Stimulated activated CD4-positive, alpha-beta T cell treated with anti-CD3 and anti-CD28 coated beads, Interleukin-2, amount 100 ng/mL, for 24 hours (primary cell): ENCODE results near the gene ELL.

Experiments used
- DNase-seq, 2 donors: peaks; one replicate each; pipeline ENCODE4 v3.0.0-alpha.2; 2020

The ELL gene

DNA sequence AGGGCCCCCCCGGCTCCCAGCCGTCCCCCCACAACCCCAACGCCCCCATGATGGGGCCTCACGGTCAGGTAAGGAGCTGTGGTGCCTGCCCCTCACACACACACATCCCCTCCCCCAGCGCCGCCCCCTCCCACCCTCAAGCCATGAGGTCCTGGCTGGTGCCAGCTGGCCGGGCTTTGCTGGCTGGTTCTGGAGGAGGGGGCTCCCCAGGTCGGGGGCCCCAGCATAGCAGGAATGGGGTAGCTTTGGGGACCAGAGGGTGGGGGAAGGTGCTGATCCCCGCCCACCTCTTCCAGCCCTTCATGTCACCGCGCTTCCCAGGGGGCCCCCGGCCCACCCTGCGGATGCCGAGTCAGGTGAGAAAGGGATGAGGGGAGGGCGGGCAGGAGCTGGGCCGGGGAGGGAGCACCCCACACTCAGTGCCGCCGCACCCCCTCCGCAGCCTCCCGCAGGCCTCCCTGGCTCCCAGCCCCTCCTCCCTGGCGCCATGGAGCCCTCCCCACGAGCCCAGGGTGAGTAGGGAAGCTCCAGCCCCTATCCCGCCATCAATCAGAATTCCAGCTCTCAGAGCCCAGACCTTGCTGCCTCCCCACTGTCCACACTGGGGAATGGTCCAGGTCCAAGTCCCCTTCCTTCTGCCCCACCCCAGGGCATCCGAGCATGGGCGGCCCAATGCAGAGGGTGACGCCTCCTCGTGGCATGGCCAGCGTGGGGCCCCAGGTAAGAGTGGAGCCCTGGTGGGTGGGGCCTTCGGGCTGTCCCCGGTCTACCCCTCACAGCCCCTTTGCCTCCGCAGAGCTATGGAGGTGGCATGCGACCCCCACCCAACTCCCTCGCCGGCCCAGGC, 90.3 kb downstream of the ELL start:
- DNase-seq: no peak

DNA sequence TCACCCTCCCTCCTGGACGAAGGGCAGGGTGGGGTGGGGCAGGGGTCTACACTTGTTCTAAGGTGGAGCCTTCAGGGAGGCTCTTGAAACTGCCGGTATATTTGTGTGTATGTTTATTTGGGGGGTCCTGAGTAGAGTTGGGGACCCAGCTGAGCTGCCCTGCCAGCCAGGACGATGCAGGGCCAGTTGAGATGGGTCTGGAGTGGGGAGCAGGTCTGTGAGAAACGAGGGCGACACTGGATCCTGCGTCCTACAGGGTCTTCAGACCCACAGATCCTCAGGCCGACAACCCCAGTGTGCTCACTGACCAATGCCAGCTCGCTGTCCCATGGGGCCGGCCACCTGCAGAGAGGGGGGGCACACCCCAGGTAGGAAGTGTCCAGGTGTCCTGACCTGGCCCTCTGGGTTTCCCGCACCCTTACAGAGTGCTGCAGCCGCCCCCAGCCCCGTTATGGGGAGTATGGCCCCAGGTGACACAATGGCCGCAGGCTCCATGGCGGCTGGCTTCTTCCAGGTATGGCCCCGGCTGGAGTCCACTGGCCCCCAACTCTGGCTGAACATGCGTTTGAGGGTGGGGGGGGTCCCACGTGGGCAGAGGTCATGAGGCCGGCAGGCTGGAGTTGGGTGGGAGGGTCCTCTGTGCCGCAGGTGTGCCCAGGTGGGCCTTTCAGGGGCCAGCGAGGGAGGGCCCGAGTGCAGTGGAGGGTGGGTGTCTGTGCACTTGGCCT, 91.3 kb downstream of the ELL start:
- no peak for DNase-seq

DNA sequence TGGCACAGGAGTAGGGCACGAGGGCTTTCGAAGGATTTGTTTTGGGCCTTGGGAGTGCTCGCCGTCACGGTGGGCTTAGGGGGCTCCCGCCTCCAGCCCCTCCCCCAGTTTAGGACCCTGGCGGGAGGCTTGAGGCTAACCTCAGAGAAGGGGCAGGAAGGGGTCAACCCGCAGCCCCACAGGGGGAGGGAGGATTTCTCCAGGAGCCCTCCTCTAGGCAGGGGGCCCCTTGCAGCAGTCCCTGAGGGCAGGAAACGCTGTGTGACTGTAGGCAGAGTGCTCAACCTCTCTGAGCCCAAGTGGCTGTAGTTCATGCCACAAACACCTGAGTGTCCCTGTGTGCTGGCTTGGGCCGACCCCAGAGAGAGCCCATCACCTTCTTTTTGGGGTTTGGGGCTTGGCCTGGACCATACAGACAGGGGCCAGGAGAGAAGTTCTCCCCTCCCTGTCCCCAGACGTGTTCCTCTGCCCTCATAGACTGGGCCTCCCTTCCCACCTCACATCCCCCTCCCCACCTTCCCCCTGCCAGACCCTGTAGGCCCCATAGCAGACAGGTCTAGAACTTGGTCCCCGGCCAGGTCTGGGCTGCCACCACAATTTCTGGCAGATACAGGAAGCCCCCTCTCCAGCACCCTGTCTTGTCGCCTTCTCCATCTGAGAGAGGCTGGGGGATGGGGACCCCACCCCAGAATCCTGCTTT, 92.0 kb downstream of the ELL start:
- DNase-seq: no peak

DNA sequence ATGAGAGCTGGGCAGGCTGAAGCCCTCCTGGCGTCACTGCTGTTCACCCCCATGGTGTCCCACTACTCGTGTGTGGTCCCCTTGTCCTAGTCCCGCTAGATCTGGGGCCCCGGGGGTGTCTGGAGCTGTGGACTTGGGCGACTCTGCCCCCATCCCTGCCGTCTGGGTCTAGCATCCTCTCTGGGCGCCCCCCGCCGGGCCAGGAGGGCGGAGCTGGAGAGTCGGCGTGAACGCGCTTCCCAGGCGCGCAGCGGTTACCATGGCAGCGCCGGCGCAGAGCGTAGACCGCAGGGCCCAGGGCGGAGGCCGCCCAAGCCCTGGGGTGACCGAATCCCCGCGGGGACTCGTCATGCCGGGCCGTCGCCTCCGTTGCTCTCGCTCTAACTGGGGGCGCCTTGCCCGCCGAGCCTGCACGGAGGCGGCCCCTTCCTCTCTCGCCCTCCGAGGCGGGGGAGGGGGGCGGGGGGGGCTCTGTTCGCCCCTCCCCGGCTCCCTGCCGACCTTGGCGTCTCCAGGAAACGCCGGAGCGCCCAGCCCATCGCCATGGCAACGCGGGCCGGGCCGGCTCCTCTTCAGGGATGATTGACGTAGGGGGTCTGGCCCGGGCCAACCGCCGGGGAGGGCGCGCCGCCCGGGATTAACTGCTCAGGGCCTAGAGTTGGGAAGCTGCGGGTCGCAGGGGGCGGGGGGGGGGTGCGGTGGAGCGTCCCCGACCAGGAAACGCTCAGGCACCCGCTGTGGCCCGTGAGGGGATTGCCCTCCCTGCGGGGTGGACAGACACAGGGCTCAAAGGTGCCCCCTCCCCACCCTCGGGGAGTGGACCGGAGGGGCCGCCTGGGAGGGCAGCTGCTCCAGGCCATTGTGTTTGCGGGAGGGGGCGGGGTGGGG, 92.8 kb downstream of the ELL start:
- DNase-seq: peak; percentile 73 to 79

DNA sequence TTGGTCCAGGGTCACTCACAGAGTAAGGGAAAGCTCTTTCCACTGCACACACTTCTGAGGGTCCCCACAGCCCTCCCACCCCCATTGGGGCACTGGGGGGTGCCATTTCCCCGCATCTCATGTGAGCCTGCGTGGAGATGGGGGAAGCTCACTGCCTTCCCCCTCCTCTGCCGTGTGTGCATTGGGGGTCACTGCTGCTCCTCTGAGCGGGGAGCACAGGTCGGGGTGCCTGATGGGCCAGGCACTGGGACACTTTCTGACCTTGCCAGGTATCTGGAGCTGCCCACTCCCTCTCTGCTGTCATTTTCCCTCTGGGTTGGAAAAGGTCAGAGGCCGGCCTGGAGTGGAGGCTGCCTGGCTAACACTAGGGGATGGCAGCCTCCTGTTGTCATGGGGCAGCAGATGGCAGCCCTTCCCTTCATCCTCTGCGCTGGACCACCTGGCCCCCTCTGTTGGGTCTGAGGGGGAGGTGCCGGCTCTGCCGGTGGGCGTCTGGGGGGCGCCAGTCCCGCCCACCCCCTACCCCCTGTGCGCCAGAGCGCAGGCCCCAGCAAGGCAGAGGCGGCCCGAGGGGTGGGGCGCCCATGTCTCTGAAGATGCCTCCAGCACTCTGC, 93.6 kb downstream of the ELL start:
- DNase-seq: no peak

DNA sequence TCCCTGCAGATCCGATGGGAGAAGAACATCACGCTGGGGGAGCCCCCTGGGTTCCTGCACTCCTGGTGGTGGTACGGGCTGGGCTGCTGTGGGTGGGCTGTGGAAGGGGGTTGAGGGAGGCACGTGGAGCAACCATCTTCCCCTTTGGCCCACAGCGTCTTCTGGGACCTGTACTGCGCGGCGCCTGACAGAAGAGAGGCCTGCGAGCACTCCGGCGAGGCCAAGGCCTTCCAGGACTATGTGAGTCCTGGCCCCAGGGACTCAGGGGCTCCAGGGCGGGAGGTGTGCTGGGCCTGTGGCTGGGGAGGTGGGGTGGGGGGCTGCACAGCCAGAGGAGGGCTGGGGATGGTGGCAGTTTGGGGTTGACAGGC, 94.1 kb downstream of the ELL start:
- DNase-seq: no peak

DNA sequence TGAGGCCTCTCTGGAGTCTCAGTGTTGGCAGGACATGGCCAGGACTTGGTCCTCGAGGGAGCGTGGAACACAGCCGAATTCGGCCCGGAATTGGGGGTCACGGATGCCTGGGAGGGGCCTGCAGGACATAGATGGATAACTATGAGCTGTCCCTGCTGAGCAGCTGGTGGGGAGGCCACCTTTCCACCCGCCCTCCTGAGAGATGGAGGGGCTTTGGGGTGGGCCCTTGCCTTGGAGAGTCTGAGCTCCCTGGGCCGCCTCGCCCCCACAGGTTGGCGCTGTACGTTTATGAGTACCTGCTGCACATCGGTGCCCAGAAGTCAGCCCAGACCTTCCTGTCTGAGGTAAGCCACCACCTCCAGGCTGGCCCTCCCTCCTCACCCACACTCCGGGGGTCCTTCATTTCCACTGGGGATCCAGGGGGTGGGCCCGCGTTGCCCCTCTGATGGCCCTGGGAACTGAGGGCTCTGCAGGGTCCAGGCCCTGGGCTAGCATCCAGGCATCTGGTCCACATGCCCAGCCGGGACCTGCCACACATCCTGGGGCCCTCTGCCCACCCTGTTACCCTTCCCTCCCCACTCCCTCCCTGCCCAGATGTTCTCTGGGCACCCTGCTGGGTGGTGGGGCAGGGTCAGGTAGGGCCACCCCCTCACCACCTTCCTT, 94.7 kb downstream of the ELL start:
- DNase-seq: no peak

DNA sequence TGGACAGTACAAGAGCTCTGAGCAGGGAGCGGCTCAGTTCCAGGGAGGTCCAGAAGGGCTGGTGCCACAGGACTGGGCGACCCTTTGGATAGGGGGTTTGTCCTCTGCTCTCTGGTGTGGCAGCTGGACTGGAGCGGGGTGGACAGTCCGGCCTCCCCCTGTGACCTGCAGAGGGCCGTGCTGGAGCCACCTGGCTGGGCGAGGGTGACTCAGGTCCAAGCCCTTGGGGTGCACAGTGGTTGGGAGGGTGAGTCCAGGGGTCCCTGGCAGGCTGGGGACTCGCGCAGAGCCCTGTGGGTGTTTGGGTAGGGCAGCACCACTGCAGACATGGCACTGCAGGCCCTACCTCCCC, 95.5 kb downstream of the ELL start:
- no peak for DNase-seq

DNA sequence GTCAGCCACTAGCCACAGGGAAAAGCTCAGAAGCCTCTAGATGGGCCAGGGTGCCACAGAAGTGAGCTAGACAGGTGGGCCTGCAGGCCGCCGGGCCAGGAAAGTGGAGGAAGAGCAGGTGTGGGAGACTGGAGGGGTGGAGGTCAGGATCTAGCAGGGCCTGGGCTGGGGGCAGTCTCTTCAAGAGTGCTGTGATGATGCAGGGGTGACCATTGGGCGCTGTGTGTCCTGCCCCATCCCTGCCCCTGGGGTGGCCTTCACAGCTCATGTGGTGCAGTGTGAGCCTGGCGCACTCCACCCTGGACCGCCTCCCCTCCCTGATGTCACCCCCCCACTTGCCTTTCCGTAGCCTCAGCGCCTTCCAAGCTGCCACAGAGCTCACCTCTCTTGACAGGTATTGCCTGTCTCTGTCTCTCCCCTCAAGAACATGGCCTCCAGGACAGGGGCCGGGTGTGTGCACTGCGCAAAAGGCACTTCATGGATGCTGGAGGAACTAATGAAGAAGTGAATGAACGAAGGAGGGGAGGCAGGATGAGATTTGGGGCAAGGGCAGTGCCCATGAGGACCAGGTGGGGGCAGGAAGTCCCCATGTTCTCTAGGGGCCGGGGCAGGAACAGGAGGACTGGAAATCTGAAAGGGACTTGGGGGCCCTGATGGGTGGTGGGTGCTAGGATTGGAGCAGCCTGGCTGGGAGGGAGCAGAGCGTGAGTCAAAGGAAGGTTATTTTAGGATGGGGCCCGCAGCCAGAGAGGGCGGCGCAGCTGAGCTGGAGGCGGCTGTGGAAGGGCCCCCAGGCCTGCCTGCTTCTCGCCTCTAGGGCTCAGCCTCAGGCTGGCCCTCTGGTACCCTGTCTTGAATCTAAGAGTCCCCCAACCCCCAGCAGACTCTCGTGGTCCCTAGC, 96.1 kb downstream of the ELL start:
- DNase-seq: no peak

DNA sequence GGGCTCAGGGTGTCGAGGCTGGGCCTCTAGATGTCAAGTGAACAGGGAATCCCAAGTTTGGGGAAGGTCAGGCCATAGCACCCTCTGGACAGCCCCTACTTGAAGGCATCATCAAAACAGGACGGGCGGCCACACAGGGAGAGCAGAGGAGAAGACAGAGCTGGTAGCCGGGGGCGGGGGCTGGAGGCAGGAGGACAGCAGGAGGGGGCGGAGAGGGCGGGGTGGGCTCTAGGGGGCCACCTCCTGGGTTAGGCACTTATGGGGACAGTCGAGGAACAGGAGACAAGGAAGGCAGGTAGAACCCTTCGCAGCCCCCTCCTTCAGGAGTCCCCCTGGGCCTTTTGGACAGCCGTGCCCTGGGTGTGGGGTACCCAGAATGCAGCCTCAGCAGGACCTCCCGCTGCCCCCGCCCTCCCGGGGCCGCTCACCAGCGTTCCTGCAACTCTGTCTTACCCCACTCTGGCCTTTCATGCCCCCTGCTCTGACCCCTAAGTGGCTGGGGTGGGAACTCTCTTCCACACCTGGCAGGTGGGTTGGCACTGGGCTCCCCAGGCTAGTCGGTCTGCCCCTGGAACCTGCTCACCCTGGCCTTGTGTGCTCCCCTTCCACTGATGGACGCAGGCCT, 96.9 kb downstream of the ELL start:
- no peak for DNase-seq

DNA sequence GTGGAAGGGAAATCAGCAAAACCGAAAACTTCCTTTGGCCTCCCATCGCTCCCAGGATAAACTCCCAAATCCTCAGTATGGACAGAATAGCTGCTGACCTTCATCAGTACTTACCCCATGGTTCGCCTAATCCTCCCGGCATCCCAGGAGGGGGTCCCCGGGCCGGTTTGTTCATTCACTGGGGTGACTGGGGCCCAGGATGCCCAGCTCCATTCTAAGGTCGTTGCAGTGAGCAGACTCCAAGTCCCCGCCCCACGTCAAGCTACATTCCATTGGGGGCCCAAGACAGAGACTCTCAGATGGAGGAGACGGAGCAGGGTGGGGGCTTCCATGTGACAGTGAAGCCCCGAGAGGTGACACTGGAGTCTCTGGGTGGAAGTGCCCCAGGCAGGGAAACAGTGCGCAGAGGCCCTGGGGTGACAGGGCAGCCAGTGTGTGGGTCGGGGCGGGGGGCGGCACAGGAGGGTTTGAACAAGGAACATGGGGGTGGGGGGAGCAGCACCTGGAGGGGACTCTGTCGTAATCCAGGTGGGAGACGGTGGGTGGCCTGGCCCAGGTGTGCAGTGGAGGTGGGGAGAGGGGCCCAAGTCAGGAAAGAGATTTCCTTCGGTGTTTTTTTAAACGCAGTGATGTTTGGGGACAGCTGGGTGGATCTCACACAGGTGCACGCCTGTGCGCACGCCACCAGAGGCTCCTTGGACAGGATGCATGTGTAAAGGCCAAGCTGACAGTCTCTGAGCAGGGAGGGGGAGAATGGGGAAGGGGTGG, 97.6 kb downstream of the ELL start:
- no peak for DNase-seq

DNA sequence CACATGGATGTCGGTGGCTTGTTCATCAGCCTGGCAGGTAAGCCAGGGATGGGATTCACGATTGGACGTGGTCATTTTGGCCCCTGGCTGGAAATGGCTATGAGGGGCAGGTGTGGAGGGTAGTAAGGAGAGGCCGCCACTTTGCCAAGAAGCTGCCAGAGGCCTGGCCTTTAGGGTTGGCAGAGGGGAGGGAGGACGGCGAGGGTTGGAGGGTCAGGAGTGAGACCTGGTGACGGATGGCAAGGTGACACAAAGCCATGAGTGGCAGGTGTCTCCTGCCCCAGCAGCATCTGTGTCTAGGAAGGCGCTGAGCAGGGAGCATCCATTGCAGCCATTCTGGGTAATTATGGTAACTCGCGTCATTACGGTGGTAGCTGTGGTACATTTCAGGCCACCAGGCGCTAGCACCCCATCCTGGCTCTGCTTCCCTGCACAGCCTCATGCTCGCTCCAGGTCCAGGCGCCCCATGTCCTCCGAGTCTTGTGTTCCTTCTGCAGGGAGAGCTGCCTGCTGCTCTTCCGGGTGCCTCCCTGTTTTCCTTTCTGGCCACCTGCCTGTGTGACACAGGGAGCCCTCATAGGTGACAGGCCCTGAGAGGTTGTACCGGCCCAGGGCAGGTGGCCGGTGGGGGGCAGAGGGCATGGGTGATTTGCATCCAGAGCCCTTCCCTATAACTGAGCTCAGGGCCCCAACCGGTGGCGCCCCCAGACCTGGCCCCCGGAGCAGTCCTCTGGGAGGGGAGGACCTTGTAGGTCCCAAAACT, 98.4 kb downstream of the ELL start:
- no peak for DNase-seq

DNA sequence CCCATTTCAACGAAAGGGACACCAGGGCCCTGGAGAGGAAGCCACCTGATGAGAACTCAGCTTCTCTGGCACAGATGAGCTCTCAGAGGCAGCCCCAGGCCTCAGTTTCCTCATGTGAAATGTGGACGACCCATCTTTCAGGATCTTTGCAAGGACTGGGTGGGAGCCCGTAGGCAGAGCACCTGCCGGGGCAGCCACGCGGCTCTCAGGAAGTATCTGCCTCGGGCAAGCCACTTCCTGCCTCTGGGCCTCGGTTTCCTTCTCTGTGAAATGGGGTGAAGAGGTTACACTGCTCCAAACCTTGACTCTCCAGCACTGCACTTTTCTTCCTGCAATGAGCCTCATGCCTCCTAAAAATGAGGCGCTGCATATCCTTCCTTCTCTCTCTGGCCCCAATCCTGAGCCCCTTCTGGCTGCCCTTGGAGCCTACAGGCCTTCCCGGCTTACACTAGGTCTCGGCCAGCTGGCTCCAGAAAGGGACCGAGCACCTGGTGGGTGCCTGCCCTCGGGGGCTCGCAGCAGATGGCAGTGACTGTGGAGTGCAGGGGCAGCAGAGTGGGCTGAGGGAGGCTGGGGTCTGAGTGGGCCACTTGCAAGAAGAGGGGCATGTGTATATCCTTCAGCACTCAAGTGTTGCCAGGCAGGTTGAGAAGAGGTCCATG, 99.2 kb downstream of the ELL start:
- DNase-seq: no peak

DNA sequence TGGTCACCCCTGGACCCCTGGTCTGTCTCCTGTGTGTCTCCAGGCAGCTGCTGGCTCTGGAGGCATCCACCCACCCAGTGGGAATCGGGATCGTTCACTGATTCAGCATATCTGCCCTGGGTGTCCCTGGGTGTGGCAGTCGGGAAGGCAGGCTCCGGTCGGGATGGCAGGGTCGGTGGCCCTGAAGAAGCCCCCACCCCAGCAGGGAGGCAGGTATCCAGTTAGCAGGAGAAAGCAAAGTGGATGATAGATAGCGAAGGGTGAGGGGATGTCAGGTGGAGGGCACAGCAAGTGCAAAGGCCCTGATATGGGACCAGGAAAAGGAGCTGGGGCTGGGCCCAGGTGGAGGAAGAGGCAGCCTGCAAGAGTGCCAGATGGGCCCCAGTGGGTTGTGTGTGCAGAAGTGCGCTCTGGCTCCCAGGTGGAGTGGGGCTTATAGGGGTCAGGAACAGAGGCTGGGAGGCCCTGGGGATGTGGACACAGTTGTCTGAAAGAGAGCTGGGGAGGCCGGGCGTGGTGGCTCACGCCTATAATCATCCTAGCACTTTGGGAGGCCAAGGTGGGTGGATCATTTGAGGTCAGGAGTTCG, 100.4 kb downstream of the ELL start:
- no peak for DNase-seq

DNA sequence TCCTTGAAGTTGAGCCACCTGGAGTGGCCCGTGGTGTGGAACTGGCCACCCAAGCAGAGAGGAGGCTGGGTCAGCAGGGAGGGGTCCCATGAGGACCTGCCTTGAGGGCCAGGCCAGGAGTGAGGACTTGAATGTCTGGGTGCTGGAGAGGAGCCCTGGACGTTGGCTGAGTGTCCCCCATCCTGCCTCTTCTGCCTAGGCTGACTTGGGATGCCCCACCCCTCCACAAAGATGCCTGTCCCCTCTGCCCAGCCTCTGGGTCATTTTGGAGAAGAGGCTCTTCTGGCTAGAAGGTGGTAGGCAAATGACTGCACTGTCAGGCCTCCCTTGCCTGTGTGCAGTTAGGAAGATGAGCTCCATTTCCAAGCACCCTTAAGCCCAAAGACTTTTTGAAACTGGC, 100.9 kb downstream of the ELL start:
- no peak for DNase-seq

DNA sequence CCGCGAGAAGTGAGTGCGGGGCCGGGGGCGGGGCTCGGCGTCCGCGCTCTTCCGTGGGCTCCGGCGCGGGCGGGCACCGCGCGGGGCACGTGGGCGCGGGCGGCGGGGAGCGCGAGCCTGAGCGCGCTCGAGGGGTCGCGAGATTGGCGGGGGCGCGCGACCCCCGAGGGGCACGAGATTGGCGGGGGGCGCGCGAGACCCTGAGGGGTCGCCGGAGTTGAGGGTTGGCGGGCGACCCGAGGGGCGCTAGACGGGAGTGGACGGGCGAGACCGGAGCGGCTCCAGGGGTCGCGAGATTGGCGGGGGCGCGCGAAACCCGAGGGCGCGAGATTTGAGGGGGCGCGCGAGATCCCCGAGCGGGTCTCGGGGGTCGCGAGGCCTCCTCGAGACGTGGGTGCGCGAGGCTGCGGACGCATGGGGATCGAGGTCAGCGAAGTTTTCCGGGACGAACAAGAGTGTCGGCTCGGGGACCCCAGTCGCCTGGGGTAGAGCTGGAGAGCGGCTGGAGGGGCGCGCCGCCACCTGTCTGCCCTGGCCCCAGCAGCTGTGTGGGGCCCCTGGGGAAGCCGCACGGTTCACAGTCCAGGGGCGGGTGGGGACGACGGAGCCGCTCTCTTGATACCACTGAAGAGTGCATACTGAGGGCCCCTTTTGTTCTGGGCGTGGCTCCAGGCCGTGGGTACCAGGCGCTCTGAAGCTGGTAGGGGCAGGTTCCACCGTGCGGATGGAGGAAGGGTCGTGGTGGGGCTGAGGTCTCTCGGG, 102.0 kb downstream of the ELL start:
- DNase-seq: peak; percentile 60 to 61

DNA sequence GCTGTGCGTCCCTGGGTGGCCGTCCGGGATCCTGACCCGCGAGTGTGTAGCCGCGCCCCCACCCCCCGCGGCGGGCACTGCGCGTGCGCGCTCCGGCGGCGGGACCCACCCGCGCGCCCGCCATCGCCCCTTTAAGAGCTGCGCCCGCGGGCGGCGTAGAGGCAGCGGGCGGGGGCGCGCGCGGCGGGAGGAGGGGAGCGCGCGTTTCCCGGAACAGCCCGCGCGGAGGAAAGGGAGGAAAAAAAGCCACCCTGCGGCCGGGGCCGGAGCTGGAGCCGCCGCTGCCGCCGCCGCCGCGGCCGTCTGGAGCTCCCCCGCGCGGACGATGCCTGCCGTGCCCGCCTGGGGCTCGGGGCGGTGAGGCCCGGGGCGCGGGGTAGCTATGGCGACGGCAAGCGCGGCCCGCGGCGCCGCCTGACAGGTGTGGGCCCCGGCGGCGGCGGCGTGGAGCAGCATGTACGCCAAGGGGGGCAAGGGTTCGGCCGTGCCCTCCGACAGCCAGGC, 102.6 kb downstream of the ELL start, which contains the start of gene SSBP4:
Gene SSBP4 (plus strand): TSS at position 204 of the 504 bp plus-strand sequence. CDS start 251 bp downstream, at position 455.
- DNase-seq: peak; percentile 72 to 79
